Glomerular visceral epithelial cell (primary cell): ENCODE measurements around the gene REXO4.
A peak's percentile ranks its signal among the peaks of the same experiment; 100 is the strongest.

Experiments used
- DNase-seq: peaks from one replicate; pipeline ENCODE4 v3.0.0-alpha.2; 2016; ENCODE audit errors: extremely low spot score

Gene REXO4

DNA sequence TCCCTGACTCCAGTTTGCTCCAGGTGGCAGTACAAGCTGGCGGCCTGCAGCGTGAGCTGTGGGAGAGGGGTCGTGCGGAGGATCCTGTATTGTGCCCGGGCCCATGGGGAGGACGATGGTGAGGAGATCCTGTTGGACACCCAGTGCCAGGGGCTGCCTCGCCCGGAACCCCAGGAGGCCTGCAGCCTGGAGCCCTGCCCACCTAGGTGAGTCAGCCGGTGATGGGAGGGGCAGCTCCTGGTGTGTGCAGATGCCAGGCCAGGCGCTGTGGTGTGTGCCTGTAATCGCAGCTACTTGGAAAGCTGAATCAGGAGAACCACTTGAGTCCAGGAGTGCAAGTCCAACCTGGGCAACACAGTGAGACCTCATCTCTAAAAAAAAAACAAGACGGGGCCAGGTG, 31.9 kb upstream of the REXO4 start:
- peak; percentile 75 for DNase-seq

DNA sequence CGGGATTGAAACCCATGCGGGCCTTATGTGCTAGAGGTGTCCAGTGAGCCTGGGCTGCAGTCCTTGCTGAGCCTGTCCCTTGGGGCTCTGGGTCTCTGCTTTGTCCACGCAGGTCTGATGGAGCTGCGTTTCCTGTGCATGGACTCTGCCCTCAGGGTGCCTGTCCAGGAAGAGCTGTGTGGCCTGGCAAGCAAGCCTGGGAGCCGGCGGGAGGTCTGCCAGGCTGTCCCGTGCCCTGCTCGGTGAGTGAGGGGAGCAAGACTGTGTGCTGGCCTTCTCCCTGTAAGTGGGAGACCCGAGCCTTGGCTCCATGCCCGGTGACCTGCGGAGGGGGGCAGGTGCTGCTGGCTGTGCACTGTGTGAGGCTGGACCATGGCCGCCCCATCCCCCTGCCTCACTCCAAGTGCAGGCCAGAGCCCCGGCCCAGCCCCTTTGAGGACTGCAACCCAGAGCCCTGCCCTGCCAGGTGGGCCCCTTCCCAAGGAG, 30.7 kb upstream of the REXO4 start:
- DNase-seq: no peak

- no peak for DNase-seq
Observed at GRCh38 chr9:133445293-133445969, 27.6 kb upstream of the REXO4 start.

DNA sequence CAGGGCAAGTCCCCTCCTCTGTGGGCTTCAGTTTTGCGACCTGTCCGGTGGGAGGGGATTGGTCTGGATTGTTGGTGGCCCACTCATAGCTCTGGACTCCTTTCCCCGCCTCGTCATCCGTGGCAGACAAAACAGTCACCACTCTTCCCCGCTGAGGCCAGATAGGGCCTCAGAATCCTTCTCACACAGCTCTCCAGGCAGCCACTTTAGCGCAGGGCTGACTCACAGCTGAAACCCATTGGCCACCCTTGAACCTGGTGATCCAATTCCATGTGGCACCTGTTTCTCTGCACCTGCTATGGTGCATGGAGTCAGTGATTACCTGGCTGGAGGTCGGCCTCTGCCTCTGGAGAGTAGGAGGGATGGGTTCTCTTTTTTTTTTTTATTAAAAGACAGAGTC, 26.2 kb upstream of the REXO4 start:
- no peak for DNase-seq

- DNase-seq: no peak
Observed at GRCh38 chr9:133443248-133443647, 25.4 kb upstream of the REXO4 start.

DNA sequence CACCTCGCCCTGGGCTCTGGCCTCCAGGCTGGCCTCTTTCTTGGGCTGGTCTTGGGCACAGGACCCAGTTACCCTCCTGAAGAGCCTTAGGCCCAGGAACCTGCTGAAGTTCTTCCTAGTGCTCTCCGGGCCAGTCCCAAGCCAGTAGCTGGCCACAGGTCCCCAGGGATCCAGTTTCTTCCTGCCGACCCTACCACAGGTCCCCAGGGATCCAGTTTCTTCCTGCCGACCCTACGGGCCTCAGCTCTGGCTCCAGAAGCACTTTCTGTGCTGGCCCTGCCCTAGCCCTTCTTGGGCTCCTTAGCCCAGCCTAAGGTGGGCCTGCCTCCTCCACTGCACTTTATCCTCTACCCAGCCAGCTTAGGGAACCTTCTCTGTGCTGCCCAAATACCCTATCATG, 23.8 kb upstream of the REXO4 start:
- no peak for DNase-seq

DNA sequence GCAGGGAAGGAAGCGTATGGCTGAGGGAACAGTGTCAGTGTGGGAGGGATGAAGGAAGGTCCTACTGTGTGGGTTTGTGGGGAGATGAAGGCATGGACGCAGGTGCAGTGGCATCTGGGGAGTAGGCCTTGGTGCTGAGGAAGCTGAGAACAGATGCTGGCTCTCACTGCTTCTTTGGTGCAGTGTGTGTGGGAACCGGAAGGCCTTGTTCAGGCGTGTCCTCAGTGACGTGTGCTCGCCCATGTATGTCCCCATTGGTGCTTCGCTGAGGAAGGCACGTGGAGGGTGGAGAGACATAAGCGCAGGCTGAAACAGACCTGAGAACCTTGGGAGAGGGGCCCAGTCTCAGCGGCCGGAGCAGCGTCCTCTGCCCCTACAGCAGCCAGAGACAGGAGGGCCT, 23.1 kb upstream of the REXO4 start:
- no peak for DNase-seq

DNA sequence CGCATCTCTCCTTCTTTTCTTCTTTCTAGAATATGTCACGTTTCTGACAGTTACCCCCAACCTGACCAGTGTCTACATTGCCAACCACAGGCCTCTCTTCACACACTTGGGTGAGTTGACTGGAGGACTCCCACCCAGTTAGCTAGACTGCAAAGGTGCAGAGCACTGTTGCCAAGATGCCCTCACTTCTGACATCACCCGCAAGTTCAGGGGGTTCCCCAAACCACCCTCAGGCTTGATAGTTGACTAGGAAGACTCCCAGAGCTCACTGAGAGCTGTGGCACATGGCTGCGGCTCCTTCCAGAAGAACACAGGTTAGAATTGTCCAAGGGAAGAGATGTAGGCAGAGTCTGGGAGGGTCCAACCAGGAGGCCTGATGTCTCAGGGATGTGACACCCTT, 21.5 kb upstream of the REXO4 start:
- DNase-seq: no peak

DNA sequence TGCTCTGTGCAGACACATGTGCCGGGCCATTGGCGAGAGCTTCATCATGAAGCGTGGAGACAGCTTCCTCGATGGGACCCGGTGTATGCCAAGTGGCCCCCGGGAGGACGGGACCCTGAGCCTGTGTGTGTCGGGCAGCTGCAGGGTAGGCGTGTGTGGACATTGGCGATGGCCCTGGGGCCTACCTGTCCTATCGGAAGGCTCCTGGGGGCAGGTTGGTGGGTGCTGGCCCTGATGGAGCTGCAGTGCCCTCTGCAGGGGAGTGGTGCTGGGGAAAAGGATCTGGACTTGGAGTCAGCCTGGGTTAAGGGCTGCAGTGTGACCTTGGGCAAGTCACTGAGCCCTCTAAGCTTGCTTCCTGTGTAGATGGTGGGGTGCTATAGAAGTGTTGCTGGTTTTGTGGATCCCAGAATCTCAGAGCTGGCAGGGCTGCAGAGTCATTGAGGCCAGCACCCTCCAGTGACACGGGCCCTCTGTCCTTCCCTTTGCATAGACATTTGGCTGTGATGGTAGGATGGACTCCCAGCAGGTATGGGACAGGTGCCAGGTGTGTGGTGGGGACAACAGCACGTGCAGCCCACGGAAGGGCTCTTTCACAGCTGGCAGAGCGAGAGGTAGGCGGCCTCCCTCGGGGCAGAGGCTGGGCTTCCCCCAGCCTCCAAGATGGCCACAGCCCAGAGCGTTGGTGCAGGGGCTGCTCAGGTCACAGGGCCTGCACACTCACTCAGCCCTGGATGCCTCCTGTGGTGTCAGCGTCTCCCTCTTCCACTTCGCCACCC, 20.1 kb upstream of the REXO4 start:
- no peak for DNase-seq

DNA sequence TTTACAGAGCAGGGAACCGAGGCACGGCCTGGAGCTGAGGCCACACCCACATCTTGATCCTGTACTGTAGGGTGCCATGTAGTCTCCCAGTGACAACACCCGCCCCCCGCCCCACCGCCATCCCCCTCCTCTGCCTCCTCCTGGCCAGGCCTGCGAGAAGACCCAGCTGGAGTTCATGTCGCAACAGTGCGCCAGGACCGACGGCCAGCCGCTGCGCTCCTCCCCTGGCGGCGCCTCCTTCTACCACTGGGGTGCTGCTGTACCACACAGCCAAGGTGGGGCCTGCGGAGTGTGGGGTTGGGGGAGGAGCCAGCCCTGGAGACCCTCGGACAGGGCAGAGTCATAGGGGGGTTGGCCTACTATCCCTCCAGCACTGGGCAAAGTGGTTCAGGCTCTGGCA, 18.9 kb upstream of the REXO4 start:
- no peak for DNase-seq

- DNase-seq: no peak
Observed at GRCh38 chr9:133433351-133433843, 15.6 kb upstream of the REXO4 start.

GRCh38 chr9:133430244-133430643, 12.4 kb upstream of the REXO4 start:
- no peak for DNase-seq

DNA sequence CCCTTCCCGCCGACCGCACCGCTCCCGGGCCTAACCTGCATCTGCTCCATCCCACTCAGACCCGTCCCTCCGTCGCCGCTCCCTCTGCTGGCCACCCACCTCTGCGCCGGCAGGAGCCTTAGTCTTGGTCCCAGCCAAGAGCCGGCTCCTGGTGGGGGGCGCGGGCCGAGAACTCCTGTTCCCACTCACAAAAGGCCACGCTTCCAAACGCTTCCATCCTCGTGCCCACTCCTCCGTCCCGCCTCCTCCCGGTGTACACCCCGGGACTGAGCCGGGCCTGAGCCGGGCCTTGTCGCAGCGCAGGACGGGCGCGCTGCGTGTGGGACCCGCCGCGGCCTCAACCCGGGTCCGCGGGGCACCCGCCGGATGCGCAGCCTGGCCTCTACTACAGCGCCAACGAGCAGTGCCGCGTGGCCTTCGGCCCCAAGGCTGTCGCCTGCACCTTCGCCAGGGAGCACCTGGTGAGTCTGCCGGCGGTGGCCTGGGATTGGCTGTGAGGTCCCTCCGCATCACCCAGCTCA, 11.9 kb upstream of the REXO4 start:
- DNase-seq: no peak

GRCh38 chr9:133429214-133429613, 11.4 kb upstream of the REXO4 start:
- no peak for DNase-seq

GRCh38 chr9:133428617-133429101, 10.8 kb upstream of the REXO4 start:
- peak; percentile 29 for DNase-seq

DNA sequence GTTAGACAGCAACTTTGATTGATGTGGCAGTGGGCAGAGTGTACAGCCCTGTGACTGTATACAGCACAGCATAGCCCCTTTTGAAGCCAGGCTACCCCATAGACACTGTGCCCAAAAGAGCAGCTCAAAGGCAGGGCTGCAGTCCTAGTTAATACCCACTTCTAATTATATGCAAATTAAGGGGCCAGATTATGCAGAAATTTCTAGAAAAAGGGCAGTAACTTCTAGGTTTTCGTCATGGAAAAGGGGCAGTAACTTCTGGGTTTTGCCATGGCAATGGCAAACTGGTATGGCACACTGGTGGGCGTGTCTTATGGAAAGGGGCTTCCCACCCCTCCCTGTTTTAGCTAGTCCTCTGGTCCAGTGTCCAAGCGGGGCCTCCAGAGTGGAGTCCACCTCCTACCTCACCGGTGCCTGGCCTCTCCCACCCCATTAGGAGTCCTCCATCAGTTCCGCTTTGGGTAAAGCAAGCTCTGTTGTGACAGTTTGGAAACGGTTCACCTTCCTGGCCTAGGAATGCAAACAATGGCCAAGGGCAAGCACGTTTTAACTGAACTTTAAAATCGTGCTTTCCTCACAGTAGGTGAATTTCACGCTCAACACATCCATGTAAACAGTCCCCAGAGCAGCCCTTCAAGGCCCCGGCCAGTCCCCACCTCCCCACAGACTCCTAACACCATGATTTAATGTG, 10.0 kb upstream of the REXO4 start:
- DNase-seq: no peak

DNA sequence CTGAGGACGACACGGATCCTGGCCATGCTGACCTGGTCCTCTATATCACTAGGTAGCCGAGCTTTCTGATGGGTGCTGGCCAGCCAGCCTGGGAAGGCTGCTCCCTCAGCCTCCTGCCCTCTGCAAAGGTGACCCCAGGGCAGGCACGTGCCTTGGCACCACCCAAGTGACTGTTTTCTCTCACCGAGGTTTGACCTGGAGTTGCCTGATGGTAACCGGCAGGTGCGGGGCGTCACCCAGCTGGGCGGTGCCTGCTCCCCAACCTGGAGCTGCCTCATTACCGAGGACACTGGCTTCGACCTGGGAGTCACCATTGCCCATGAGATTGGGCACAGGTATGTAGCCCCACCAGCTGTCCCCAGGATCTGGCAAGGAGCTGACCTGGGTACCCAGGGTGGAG, 8.2 kb upstream of the REXO4 start:
- no peak for DNase-seq

DNA sequence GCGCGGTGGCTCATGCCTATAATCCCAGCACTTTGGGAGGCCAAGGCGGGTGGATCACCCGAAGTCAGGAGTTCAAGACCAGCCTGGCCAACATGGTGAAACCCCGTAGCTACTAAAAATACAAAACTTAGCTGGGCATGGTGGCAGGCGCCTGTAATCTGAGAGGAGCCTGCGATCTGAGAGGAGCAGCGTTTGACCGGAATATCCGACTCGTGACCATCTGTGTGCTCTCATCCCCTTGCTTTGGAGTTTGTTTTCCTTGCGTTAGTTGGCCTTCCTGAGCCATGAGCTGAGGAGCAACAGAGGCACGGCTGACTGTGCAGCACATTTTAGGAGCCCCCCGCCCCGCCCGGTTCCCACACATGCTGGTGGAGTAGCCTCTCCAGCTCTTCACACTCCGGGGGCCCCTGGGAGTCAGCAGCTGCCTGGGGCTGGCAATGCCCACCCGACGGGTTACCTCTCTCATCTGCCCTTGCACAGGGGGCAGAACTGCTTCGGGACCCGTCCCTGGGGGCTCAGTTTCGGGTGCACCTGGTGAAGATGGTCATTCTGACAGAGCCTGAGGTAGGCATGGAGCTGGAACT, 7.3 kb upstream of the REXO4 start:
- no peak for DNase-seq

DNA sequence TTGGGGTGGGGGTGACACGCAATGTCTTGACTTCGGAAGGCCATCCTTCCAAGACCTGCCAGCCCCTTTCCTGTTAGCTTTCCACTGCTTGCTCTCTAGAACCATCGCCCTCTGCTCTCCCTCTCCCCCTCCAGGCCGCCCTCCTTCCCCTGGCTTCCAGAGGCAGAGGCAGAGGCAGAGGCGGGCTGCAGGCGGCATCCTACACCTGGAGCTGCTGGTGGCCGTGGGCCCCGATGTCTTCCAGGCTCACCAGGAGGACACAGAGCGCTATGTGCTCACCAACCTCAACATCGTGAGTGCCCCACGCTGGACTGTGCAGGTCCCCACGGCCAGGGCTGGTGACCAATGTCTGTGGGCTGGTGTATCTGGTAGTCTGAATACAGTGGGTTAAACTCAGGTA, 6.4 kb upstream of the REXO4 start:
- no peak for DNase-seq

- DNase-seq: no peak
Observed at GRCh38 chr9:133423216-133423615, 5.4 kb upstream of the REXO4 start.

GRCh38 chr9:133421615-133422542, 4.1 kb upstream of the REXO4 start, which contains the start of gene ADAMTS13:
Gene ADAMTS13 (plus strand): TSS chr9:133422367. CDS start chr9:133422444, 77 bp downstream.
- peak; percentile 38 for DNase-seq
